Measurements from ENCODE around the gene MTHFD2L. TPM values are rescaled to one million over a fixed set of nuclear protein-coding genes. Genes with fewer than 3 reads are reported as not detected.

The MTHFD2L gene
- total RNA-seq, 3 donors from 2014 or later, result 10.7 to 12.9 (median 11.6) TPM

GRCh38 chr4:74294681-74295080, 136.8 kb downstream of the MTHFD2L start:
- Histone ChIP-seq H3K36me3 (ENCODE audit: low read depth) (no peaks in the 10 kb centered on the region), H3K4me3 (no peak overlapping the region), H3K9me3 (no peaks in the 10 kb centered on the region), H3K4me1 (ENCODE audit: low read depth) (no peaks in the 10 kb centered on the region)
- intact Hi-C loops (cut with DNase I, micrococcal nuclease), result no loop called here
- TF ChIP-seq CTCF (IDR thresholded peaks at IDR 0.05), result no peak
- DNase-seq (no peak), ATAC-seq (no peak)

GRCh38 chr4:74297539-74297938, 139.6 kb downstream of the MTHFD2L start:
- no peak for TF ChIP-seq CTCF (IDR thresholded peaks at IDR 0.05)
- Histone ChIP-seq H3K4me3 (no peak overlapping the region), H3K36me3 (ENCODE audit: low read depth) (no peaks in the 10 kb centered on the region), H3K4me1 (ENCODE audit: low read depth) (no peaks in the 10 kb centered on the region), H3K9me3 (no peaks in the 10 kb centered on the region)
- DNase-seq (no peak), ATAC-seq (no peak)
- intact Hi-C loops (cut with DNase I, micrococcal nuclease), result no loop called here

- TF ChIP-seq CTCF (IDR thresholded peaks at IDR 0.05), result no peak
- no peak for DNase-seq
- no peak for ATAC-seq
- Histone ChIP-seq H3K36me3 (ENCODE audit: low read depth) (no peaks in the 10 kb centered on the region), H3K9me3 (no peaks in the 10 kb centered on the region), H3K4me1 (ENCODE audit: low read depth) (no peaks in the 10 kb centered on the region), H3K4me3 (no peak overlapping the region)
- intact Hi-C loops (cut with DNase I, micrococcal nuclease), result loop anchor here in 1 of 2 donors (10.0 kb wide), 1 partner anchor 79 kb away; no protein-coding TSS in a partner anchor
Observed at GRCh38 chr4:74304095-74304625, 146.2 kb downstream of the MTHFD2L start.

GRCh38 chr4:74305000-74305399, 147.1 kb downstream of the MTHFD2L start:
- ATAC-seq, result no peak
- Histone ChIP-seq H3K36me3 (ENCODE audit: low read depth) (no peaks in the 10 kb centered on the region), H3K4me1 (ENCODE audit: low read depth) (no peaks in the 10 kb centered on the region), H3K9me3 (no peaks in the 10 kb centered on the region), H3K4me3 (no peak overlapping the region)
- intact Hi-C loops (cut with DNase I, micrococcal nuclease), result loop anchor here in 1 of 2 donors (10.0 kb wide), 1 partner anchor 80 kb away; no protein-coding TSS in a partner anchor
- no peak for DNase-seq
- no peak for TF ChIP-seq CTCF (IDR thresholded peaks at IDR 0.05)

GRCh38 chr4:74307170-74307569, 149.3 kb downstream of the MTHFD2L start:
- intact Hi-C loops (cut with DNase I, micrococcal nuclease), result loop anchor here in 1 of 2 donors (10.0 kb wide), 1 partner anchor 82 kb away; no protein-coding TSS in a partner anchor
- Histone ChIP-seq H3K4me1 (ENCODE audit: low read depth) (no peaks in the 10 kb centered on the region), H3K4me3 (no peak overlapping the region), H3K9me3 (no peaks in the 10 kb centered on the region), H3K36me3 (ENCODE audit: low read depth) (no peaks in the 10 kb centered on the region)
- no peak for ATAC-seq
- TF ChIP-seq CTCF (IDR thresholded peaks at IDR 0.05), result no peak
- DNase-seq, result no peak
